GM23338 (cell line): ENCODE data around the gene GALNT9. TPM values are rescaled to one million over a fixed set of nuclear protein-coding genes. Genes with fewer than 3 reads are reported as not detected.

Experiments
- ATAC-seq: fragments of 200-7000 bp; cut with Tn5 transposase; 3 replicates; pipeline ENCODE4 v1.9.1; 2020
- DNase-seq: peaks from one replicate; pipeline ENCODE4 v3.0.0-alpha.2; 2015; ENCODE audit warnings: low spot score
- H2AFZ ChIP-seq: fragments of 200-600 bp; sonication (generic); 2 replicates; pipeline ENCODE4 v1.8.0; 2016; ENCODE audit warnings: antibody characterized with exemption, mild to moderate bottlenecking, moderate library complexity
- H3F3A ChIP-seq: fragments of 200-600 bp; sonication (generic); replicated peaks from 2 replicates; pipeline ENCODE4 v1.8.0; 2017; ENCODE audit warnings: antibody characterized with exemption, mixed run types, low read depth
- H3K27ac ChIP-seq: fragments of 200-600 bp; sonication (generic); 2 replicates; pipeline ENCODE4 v1.6.1; 2016; ENCODE audit warnings: low read depth
- H3K27me3 ChIP-seq: fragments of 200-600 bp; sonication (generic); 2 replicates; pipeline ENCODE4 v1.8.0; 2016; ENCODE audit warnings: mild to moderate bottlenecking, mixed run types, moderate library complexity; ENCODE audit not compliant: insufficient read depth
- H3K36me3 ChIP-seq: fragments of 200-600 bp; sonication (generic); 2 replicates; pipeline ENCODE4 v1.8.0; 2016; ENCODE audit warnings: mild to moderate bottlenecking; ENCODE audit not compliant: insufficient read depth
- H3K4me1 ChIP-seq: fragments of 200-600 bp; sonication (generic); 2 replicates; pipeline ENCODE4 v1.8.0; 2016; ENCODE audit warnings: mild to moderate bottlenecking, moderate library complexity; ENCODE audit not compliant: insufficient read depth
- H3K4me2 ChIP-seq: fragments of 200-600 bp; sonication (generic); 2 replicates; pipeline ENCODE4 v1.7.1; 2017; ENCODE audit warnings: mixed run types
- H3K4me3 ChIP-seq: fragments of 200-600 bp; sonication (generic); 2 replicates; pipeline ENCODE4 v1.6.1; 2016; ENCODE audit warnings: mixed run types
- H3K79me2 ChIP-seq: fragments of 200-600 bp; sonication (generic); replicated peaks from 2 replicates; pipeline ENCODE4 v1.8.0; 2017; ENCODE audit warnings: mild to moderate bottlenecking; ENCODE audit not compliant: insufficient read depth
- H3K9me2 ChIP-seq: fragments of 200-600 bp; sonication (generic); 2 replicates; pipeline ENCODE4 v1.8.0; 2017; ENCODE audit not compliant: insufficient read depth
- H4K20me1 ChIP-seq: fragments of 200-600 bp; sonication (generic); replicated peaks from 2 replicates; pipeline ENCODE4 v1.8.0; 2017; ENCODE audit warnings: mild to moderate bottlenecking; ENCODE audit not compliant: insufficient read depth
- H3K27ac Mint-ChIP-seq: 2 replicates; pipeline ENCODE4 v1.8.0; 2020; ENCODE audit warnings: inconsistent platforms, mild to moderate bottlenecking, moderate library complexity, mixed read lengths
- H3K27me3 Mint-ChIP-seq: 3 replicates; pipeline ENCODE4 v1.8.0; 2022; ENCODE audit warnings: low read depth, mild to moderate bottlenecking, moderate library complexity, mixed read lengths, inconsistent platforms; ENCODE audit not compliant: insufficient read depth, poor library complexity
- H3K36me3 Mint-ChIP-seq: 3 replicates; pipeline ENCODE4 v1.8.0; 2021; ENCODE audit warnings: low read depth, mild to moderate bottlenecking, inconsistent platforms, moderate library complexity, mixed read lengths
- H3K4me1 Mint-ChIP-seq: 3 replicates; pipeline ENCODE4 v1.8.0; 2020; ENCODE audit warnings: mild to moderate bottlenecking, inconsistent platforms, mixed read lengths
- H3K4me3 Mint-ChIP-seq: 3 replicates; pipeline ENCODE4 v1.8.0; 2021; ENCODE audit warnings: moderate library complexity, mild to moderate bottlenecking, inconsistent platforms, mixed read lengths
- H3K9me3 Mint-ChIP-seq: 3 replicates; pipeline ENCODE4 v1.8.0; 2020; ENCODE audit warnings: moderate library complexity, mild to moderate bottlenecking, inconsistent platforms, mixed read lengths
- CREB1 ChIP-seq: fragments of 250-450 bp; sonication (Bioruptor Pico); IDR thresholded peaks from 2 replicates; pipeline ENCODE4 v1.5.0; 2020; ENCODE audit warnings: low read depth, mild to moderate bottlenecking, moderate library complexity
- EZH2 ChIP-seq: fragments of 200-600 bp; sonication (generic); IDR thresholded peaks from one replicate; pipeline ENCODE4 v1.8.0; 2017; ENCODE audit warnings: antibody characterized with exemption, mild to moderate bottlenecking, low read depth; ENCODE audit not compliant: unreplicated experiment
- EZH2phosphoT487 ChIP-seq: fragments of 200-600 bp; sonication (generic); IDR thresholded peaks from one replicate; pipeline ENCODE4 v1.8.1; 2018; ENCODE audit warnings: antibody characterized with exemption; ENCODE audit not compliant: unreplicated experiment
- JUNB ChIP-seq: IDR thresholded peaks from one replicate; pipeline ENCODE4 v1.6.1; 2016; ENCODE audit warnings: antibody characterized with exemption; ENCODE audit not compliant: unreplicated experiment
- NANOG ChIP-seq: IDR thresholded peaks from 2 replicates; pipeline ENCODE4 v1.6.1; 2016; ENCODE audit warnings: antibody characterized with exemption, borderline replicate concordance
- POLR2AphosphoS5 ChIP-seq: IDR thresholded peaks from 2 replicates; pipeline ENCODE4 v1.6.1; 2016; ENCODE audit warnings: antibody characterized with exemption, low read depth
- STAT1 ChIP-seq: IDR thresholded peaks from one replicate; pipeline ENCODE4 v1.6.1; 2016; ENCODE audit warnings: antibody characterized with exemption; ENCODE audit not compliant: unreplicated experiment
- ZNF114 ChIP-seq: fragments of 250-450 bp; sonication (Bioruptor Pico); IDR thresholded peaks from 2 replicates; pipeline ENCODE4 v1.5.0; 2020; ENCODE audit warnings: mild to moderate bottlenecking, moderate library complexity
- ZNF331 ChIP-seq: fragments of 250-450 bp; sonication (Bioruptor Pico); IDR thresholded peaks from 2 replicates; pipeline ENCODE4 v1.5.0; 2020; ENCODE audit warnings: low read depth, mild to moderate bottlenecking, moderate library complexity
- polyA plus RNA-seq: library from polyadenylated mRNA; unstranded; fragments of >200 nt; fragmentation: Nextera tagmentation; extraction: Ambion mirVana; gene quantifications from 2 replicates; pipeline ENCODE4 v1.2.1, GENCODE V29; 2016
- total RNA-seq: library from RNA; depleted of rRNA; stranded (reverse); fragments of >200 nt; shearing (Covaris generic); gene quantifications from 2 replicates; pipeline ENCODE4 v1.2.3, GENCODE V29; 2014
- TF ChIP-seq, protein P1 (sequence below): fragments of 250-450 bp; sonication (Bioruptor Pico); IDR thresholded peaks from 2 replicates; pipeline ENCODE4 v1.5.0; 2020; ENCODE audit warnings: mild to moderate bottlenecking, moderate library complexity
- TF ChIP-seq, protein P2 (sequence below), 2 experiments: fragments of 200-600 bp in 1 of 2; sonication (generic) in 1 of 2; conservative IDR thresholded peaks; 2 replicates each; pipeline versions ENCODE4 v1.5.1 to v1.6.1; 2016 to 2017; ENCODE audit warnings: antibody characterized with exemption in 2 of 2, low read depth in 2 of 2, mild to moderate bottlenecking in 2 of 2, moderate library complexity in 1 of 2
- TF ChIP-seq, protein P3 (sequence below): IDR thresholded peaks from 2 replicates; pipeline ENCODE4 v1.6.1; 2016; ENCODE audit warnings: antibody characterized with exemption
- TF ChIP-seq, protein P4 (sequence below): IDR thresholded peaks from one replicate; pipeline ENCODE4 v1.6.1; 2018; ENCODE audit warnings: antibody characterized with exemption; ENCODE audit not compliant: unreplicated experiment

The GALNT9 gene
- total and polyA plus RNA-seq, 2 experiments from 2014 or later, result 0.81 to 2.5 TPM

DNA sequence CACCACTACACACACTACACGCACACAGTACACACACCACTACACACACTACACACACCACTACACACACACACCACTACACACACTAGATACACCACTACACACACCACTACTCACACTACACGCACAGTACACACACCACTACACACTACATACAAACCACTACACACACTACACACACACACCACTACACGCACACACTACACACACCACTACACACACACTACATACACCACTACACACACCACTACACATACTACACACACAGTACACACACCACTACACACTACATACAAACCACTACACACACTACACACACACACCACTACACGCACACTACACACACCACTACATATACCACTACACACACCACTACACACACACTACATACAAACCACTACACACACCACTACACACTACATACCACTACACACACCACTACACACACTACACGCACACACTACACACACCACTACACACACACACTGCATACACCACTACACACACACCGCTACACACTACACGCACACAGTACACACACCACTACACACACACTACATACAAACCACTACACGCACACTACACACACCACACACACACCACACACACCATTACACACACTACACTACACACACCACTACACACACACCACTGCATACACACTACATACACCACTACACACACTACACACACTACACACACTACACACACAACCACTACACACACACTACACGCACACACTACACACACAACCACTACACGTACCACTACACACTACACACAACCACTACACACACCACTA lies 173.4 kb downstream of the GALNT9 start:
- Histone ChIP-seq H3K36me3 (no peaks in the 10 kb centered on the region), H4K20me1 (no peaks in the 10 kb centered on the region), H3K4me2 (no peak overlapping the region), H3K27me3 (no peaks in the 10 kb centered on the region), H3K4me1 (no peaks in the 10 kb centered on the region), H2AFZ (no peak overlapping the region), H3K4me3 (no peak overlapping the region), H3F3A (peaks cover 24% of the 10 kb centered on the region), H3K9me2 (no peaks in the 10 kb centered on the region), H3K27ac (no peak overlapping the region), H3K79me2 (no peaks in the 10 kb centered on the region)
- H3K4me1 Mint-ChIP-seq, result no peaks in the 10 kb centered on the region
- DNase-seq (no peak), ATAC-seq (no peak)
- H3K9me3 Mint-ChIP-seq, result no peaks in the 10 kb centered on the region
- TF ChIP-seq CREB1 (CRISPR knock-in tag), result no peak
- TF ChIP-seq, protein P1, sequence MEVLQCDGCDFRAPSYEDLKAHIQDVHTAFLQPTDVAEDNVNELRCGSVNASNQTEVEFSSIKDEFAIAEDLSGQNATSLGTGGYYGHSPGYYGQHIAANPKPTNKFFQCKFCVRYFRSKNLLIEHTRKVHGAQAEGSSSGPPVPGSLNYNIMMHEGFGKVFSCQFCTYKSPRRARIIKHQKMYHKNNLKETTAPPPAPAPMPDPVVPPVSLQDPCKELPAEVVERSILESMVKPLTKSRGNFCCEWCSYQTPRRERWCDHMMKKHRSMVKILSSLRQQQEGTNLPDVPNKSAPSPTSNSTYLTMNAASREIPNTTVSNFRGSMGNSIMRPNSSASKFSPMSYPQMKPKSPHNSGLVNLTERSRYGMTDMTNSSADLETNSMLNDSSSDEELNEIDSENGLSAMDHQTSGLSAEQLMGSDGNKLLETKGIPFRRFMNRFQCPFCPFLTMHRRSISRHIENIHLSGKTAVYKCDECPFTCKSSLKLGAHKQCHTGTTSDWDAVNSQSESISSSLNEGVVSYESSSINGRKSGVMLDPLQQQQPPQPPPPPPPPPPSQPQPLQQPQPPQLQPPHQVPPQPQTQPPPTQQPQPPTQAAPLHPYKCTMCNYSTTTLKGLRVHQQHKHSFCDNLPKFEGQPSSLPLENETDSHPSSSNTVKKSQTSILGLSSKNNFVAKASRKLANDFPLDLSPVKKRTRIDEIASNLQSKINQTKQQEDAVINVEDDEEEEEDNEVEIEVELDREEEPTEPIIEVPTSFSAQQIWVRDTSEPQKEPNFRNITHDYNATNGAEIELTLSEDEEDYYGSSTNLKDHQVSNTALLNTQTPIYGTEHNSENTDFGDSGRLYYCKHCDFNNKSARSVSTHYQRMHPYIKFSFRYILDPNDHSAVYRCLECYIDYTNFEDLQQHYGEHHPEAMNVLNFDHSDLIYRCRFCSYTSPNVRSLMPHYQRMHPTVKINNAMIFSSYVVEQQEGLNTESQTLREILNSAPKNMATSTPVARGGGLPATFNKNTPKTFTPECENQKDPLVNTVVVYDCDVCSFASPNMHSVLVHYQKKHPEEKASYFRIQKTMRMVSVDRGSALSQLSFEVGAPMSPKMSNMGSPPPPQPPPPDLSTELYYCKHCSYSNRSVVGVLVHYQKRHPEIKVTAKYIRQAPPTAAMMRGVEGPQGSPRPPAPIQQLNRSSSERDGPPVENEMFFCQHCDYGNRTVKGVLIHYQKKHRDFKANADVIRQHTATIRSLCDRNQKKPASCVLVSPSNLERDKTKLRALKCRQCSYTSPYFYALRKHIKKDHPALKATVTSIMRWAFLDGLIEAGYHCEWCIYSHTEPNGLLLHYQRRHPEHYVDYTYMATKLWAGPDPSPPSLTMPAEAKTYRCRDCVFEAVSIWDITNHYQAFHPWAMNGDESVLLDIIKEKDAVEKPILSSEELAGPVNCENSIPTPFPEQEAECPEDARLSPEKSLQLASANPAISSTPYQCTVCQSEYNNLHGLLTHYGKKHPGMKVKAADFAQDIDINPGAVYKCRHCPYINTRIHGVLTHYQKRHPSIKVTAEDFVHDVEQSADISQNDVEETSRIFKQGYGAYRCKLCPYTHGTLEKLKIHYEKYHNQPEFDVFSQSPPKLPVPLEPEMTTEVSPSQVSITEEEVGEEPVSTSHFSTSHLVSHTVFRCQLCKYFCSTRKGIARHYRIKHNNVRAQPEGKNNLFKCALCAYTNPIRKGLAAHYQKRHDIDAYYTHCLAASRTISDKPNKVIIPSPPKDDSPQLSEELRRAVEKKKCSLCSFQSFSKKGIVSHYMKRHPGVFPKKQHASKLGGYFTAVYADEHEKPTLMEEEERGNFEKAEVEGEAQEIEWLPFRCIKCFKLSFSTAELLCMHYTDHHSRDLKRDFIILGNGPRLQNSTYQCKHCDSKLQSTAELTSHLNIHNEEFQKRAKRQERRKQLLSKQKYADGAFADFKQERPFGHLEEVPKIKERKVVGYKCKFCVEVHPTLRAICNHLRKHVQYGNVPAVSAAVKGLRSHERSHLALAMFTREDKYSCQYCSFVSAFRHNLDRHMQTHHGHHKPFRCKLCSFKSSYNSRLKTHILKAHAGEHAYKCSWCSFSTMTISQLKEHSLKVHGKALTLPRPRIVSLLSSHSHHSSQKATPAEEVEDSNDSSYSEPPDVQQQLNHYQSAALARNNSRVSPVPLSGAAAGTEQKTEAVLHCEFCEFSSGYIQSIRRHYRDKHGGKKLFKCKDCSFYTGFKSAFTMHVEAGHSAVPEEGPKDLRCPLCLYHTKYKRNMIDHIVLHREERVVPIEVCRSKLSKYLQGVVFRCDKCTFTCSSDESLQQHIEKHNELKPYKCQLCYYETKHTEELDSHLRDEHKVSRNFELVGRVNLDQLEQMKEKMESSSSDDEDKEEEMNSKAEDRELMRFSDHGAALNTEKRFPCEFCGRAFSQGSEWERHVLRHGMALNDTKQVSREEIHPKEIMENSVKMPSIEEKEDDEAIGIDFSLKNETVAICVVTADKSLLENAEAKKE (CRISPR knock-in tag), result no peak
- no peak for TF ChIP-seq JUNB
- TF ChIP-seq EZH2phosphoT487, result no peak
- no peak for TF ChIP-seq STAT1
- no peak for TF ChIP-seq EZH2
- TF ChIP-seq POLR2AphosphoS5, result no peak
- TF ChIP-seq ZNF331 (CRISPR knock-in tag), result no peak
- TF ChIP-seq, protein P2, sequence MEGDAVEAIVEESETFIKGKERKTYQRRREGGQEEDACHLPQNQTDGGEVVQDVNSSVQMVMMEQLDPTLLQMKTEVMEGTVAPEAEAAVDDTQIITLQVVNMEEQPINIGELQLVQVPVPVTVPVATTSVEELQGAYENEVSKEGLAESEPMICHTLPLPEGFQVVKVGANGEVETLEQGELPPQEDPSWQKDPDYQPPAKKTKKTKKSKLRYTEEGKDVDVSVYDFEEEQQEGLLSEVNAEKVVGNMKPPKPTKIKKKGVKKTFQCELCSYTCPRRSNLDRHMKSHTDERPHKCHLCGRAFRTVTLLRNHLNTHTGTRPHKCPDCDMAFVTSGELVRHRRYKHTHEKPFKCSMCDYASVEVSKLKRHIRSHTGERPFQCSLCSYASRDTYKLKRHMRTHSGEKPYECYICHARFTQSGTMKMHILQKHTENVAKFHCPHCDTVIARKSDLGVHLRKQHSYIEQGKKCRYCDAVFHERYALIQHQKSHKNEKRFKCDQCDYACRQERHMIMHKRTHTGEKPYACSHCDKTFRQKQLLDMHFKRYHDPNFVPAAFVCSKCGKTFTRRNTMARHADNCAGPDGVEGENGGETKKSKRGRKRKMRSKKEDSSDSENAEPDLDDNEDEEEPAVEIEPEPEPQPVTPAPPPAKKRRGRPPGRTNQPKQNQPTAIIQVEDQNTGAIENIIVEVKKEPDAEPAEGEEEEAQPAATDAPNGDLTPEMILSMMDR (conservative IDR thresholded peaks at IDR 0.05; ENCODE audit: low read depth in 2 of 2), result no peak
- no peak for TF ChIP-seq ZNF114 (CRISPR knock-in tag)
- TF ChIP-seq, protein P3, sequence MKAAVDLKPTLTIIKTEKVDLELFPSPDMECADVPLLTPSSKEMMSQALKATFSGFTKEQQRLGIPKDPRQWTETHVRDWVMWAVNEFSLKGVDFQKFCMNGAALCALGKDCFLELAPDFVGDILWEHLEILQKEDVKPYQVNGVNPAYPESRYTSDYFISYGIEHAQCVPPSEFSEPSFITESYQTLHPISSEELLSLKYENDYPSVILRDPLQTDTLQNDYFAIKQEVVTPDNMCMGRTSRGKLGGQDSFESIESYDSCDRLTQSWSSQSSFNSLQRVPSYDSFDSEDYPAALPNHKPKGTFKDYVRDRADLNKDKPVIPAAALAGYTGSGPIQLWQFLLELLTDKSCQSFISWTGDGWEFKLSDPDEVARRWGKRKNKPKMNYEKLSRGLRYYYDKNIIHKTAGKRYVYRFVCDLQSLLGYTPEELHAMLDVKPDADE, result no peak
- TF ChIP-seq, protein P4, sequence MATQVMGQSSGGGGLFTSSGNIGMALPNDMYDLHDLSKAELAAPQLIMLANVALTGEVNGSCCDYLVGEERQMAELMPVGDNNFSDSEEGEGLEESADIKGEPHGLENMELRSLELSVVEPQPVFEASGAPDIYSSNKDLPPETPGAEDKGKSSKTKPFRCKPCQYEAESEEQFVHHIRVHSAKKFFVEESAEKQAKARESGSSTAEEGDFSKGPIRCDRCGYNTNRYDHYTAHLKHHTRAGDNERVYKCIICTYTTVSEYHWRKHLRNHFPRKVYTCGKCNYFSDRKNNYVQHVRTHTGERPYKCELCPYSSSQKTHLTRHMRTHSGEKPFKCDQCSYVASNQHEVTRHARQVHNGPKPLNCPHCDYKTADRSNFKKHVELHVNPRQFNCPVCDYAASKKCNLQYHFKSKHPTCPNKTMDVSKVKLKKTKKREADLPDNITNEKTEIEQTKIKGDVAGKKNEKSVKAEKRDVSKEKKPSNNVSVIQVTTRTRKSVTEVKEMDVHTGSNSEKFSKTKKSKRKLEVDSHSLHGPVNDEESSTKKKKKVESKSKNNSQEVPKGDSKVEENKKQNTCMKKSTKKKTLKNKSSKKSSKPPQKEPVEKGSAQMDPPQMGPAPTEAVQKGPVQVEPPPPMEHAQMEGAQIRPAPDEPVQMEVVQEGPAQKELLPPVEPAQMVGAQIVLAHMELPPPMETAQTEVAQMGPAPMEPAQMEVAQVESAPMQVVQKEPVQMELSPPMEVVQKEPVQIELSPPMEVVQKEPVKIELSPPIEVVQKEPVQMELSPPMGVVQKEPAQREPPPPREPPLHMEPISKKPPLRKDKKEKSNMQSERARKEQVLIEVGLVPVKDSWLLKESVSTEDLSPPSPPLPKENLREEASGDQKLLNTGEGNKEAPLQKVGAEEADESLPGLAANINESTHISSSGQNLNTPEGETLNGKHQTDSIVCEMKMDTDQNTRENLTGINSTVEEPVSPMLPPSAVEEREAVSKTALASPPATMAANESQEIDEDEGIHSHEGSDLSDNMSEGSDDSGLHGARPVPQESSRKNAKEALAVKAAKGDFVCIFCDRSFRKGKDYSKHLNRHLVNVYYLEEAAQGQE, result no peak
- TF ChIP-seq NANOG, result no peak
- H3K27ac Mint-ChIP-seq, result no peak overlapping the region
- peaks cover 10% of the 10 kb centered on the region for H3K27me3 Mint-ChIP-seq
- H3K4me3 Mint-ChIP-seq, result no peak overlapping the region
- peaks cover 3% of the 10 kb centered on the region for H3K36me3 Mint-ChIP-seq
